ENCODE measurements around the gene TCF4. TPM values are rescaled to one million over a fixed set of nuclear protein-coding genes. Genes with fewer than 3 reads are reported as not detected.
A peak's percentile ranks its signal among the peaks of the same experiment; 100 is the strongest.

TCF4 gene
- total RNA-seq, 1 experiment from 2014 or later = 261 TPM

DNA sequence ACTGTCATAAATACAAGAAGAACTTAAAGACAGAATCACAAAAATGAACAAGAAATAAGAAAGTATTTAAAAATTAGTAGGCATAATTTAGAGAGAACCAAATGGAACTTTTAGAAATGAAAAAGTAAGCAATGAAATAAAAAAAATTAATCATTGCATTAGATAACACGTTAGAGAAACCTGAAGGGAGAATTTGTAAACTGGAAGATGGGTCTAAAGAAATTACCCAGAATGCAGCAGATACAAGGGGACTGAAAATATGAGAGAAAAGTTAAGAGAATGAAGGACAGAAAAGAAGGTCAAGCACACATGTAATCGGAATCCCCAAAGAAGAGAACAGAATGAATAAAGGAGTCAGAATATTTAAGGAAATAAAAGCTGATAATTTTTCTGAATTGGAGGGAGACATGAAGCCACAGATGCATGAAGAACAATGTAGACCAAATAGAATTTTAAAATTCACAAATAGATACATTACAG is 21.5 kb downstream of the TCF4 start:
- Histone ChIP-seq H3K27ac (ENCODE audit: low read length) (no peak overlapping the region), H3K9ac (ENCODE audit: low read length) (no peak overlapping the region), H3K4me1 (ENCODE audit: low read length) (peaks cover 8% of the 10 kb centered on the region), H3K4me3 (ENCODE audit: low read length) (no peak overlapping the region), H3K27me3 (ENCODE audit: low read length) (no peaks in the 10 kb centered on the region), H3K79me2 (ENCODE audit: low read length) (peaks cover 93% of the 10 kb centered on the region), H3K4me2 (ENCODE audit: low read depth, low read length, poor library complexity, severe bottlenecking) (no peak overlapping the region), H3K36me3 (ENCODE audit: insufficient read depth, low read length) (peaks cover 53% of the 10 kb centered on the region), H3K9me2 (replicated peaks; ENCODE audit: insufficient read depth, low read length) (no peaks in the 10 kb centered on the region), H2AFZ (ENCODE audit: low read length) (no peak overlapping the region), H4K20me1 (ENCODE audit: insufficient read depth, low read depth, low read length) (no peaks in the 10 kb centered on the region), H3K9me3 (ENCODE audit: low read length) (no peaks in the 10 kb centered on the region; the same call in 1 of the 2 replicates)
- no peak for DNase-seq

- Histone ChIP-seq H3K9ac (ENCODE audit: low read length) (no peak overlapping the region), H2AFZ (ENCODE audit: low read length) (no peak overlapping the region), H3K36me3 (ENCODE audit: insufficient read depth, low read length) (peaks cover 29% of the 10 kb centered on the region), H3K4me1 (ENCODE audit: low read length) (peaks cover 30% of the 10 kb centered on the region), H3K9me3 (ENCODE audit: low read length) (no peaks in the 10 kb centered on the region; the same call in 1 of the 2 replicates), H3K4me2 (ENCODE audit: low read depth, low read length, poor library complexity, severe bottlenecking) (no peak overlapping the region), H3K4me3 (ENCODE audit: low read length) (no peak overlapping the region), H3K9me2 (replicated peaks; ENCODE audit: insufficient read depth, low read length) (no peaks in the 10 kb centered on the region), H3K27me3 (ENCODE audit: low read length) (no peaks in the 10 kb centered on the region), H3K27ac (ENCODE audit: low read length) (no peak overlapping the region), H3K79me2 (ENCODE audit: low read length) (peaks cover 98% of the 10 kb centered on the region), H4K20me1 (ENCODE audit: insufficient read depth, low read depth, low read length) (no peaks in the 10 kb centered on the region)
- peak; percentile 50 for DNase-seq
Observed at GRCh38 chr18:55559739-55560138, 28.3 kb downstream of the TCF4 start.

- peaks cover 97% of the 10 kb centered on the region for H3K79me2 ChIP-seq (ENCODE audit: low read length)
- peaks cover 14% of the 10 kb centered on the region; the same call in 1 of the 2 replicates for H3K36me3 ChIP-seq (ENCODE audit: insufficient read depth, low read length)
- H4K20me1 ChIP-seq (ENCODE audit: insufficient read depth, low read depth, low read length) = no peaks in the 10 kb centered on the region
- no peaks in the 10 kb centered on the region for H3K9me2 ChIP-seq (replicated peaks; ENCODE audit: insufficient read depth, low read length)
- no peaks in the 10 kb centered on the region for H3K9me3 ChIP-seq (ENCODE audit: low read length)
- no peak overlapping the region for H3K4me3 ChIP-seq (ENCODE audit: low read length)
- no peak overlapping the region for H2AFZ ChIP-seq (ENCODE audit: low read length)
- H3K4me2 ChIP-seq (ENCODE audit: low read depth, low read length, poor library complexity, severe bottlenecking) = no peak overlapping the region
- no peak for DNase-seq
- no peaks in the 10 kb centered on the region for H3K27me3 ChIP-seq (ENCODE audit: low read length)
- no peak overlapping the region for H3K9ac ChIP-seq (ENCODE audit: low read length)
- H3K4me1 ChIP-seq (ENCODE audit: low read length) = peaks cover 32% of the 10 kb centered on the region
- H3K27ac ChIP-seq (ENCODE audit: low read length) = no peak overlapping the region
Observed at GRCh38 chr18:55557211-55557610, 30.8 kb downstream of the TCF4 start.

- peak overlapping the region; percentile 15; the same call in 1 of the 2 replicates for H3K27ac ChIP-seq (ENCODE audit: low read length)
- no peaks in the 10 kb centered on the region for H3K9me3 ChIP-seq (ENCODE audit: low read length)
- no peak overlapping the region for H2AFZ ChIP-seq (ENCODE audit: low read length)
- H3K79me2 ChIP-seq (ENCODE audit: low read length) = peaks cover 97% of the 10 kb centered on the region
- no peak for DNase-seq
- no peaks in the 10 kb centered on the region for H4K20me1 ChIP-seq (ENCODE audit: insufficient read depth, low read depth, low read length)
- no peak overlapping the region for H3K4me3 ChIP-seq (ENCODE audit: low read length)
- no peaks in the 10 kb centered on the region for H3K27me3 ChIP-seq (ENCODE audit: low read length)
- peaks cover 24% of the 10 kb centered on the region for H3K36me3 ChIP-seq (ENCODE audit: insufficient read depth, low read length)
- peaks cover 27% of the 10 kb centered on the region for H3K4me1 ChIP-seq (ENCODE audit: low read length)
- H3K9me2 ChIP-seq (replicated peaks; ENCODE audit: insufficient read depth, low read length) = no peaks in the 10 kb centered on the region
- no peak overlapping the region for H3K4me2 ChIP-seq (ENCODE audit: low read depth, low read length, poor library complexity, severe bottlenecking)
- H3K9ac ChIP-seq (ENCODE audit: low read length) = no peak overlapping the region
Observed at GRCh38 chr18:55555395-55556027, 32.5 kb downstream of the TCF4 start.

DNA sequence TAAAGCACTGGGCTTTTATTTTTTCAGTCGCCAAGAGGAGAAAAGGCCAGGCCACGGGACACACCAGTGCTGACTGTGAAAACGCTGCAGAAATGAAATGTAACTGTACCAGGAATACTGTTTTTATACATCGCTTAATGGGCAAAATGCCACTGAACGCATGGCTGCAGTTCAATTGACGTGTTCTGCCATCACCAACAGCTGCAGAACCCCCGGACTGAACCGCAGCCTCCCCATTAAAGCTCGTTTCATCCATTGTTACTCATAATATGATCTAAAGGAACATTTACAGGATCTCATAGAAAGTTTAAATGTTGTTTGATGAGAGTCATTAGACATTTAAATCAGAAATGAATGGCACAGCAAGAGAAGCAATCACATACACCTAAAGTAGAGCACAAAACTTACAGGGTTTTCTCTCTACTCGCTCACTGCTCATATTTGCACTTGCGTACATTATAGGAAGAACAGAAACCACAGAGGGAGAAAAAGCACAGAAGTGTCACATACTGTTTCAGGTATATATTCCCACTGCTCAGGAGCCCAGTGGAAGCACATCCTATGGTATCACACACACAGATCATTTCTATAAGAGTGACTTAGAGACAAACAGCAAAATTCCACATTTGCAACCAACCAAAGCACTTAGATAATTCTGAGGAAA is 35.3 kb downstream of the TCF4 start:
- H4K20me1 ChIP-seq (ENCODE audit: insufficient read depth, low read depth, low read length) = no peaks in the 10 kb centered on the region
- H3K9me2 ChIP-seq (replicated peaks; ENCODE audit: insufficient read depth, low read length) = no peaks in the 10 kb centered on the region
- peaks cover 97% of the 10 kb centered on the region for H3K79me2 ChIP-seq (ENCODE audit: low read length)
- no peak overlapping the region for H3K27ac ChIP-seq (ENCODE audit: low read length)
- H3K27me3 ChIP-seq (ENCODE audit: low read length) = no peaks in the 10 kb centered on the region
- no peak overlapping the region for H2AFZ ChIP-seq (ENCODE audit: low read length)
- H3K4me1 ChIP-seq (ENCODE audit: low read length) = peaks cover 46% of the 10 kb centered on the region
- no peak overlapping the region for H3K4me2 ChIP-seq (ENCODE audit: low read depth, low read length, poor library complexity, severe bottlenecking)
- H3K9me3 ChIP-seq (ENCODE audit: low read length) = no peaks in the 10 kb centered on the region
- H3K4me3 ChIP-seq (ENCODE audit: low read length) = no peak overlapping the region
- H3K36me3 ChIP-seq (ENCODE audit: insufficient read depth, low read length) = peaks cover 17% of the 10 kb centered on the region
- DNase-seq = no peak
- H3K9ac ChIP-seq (ENCODE audit: low read length) = no peak overlapping the region

DNA sequence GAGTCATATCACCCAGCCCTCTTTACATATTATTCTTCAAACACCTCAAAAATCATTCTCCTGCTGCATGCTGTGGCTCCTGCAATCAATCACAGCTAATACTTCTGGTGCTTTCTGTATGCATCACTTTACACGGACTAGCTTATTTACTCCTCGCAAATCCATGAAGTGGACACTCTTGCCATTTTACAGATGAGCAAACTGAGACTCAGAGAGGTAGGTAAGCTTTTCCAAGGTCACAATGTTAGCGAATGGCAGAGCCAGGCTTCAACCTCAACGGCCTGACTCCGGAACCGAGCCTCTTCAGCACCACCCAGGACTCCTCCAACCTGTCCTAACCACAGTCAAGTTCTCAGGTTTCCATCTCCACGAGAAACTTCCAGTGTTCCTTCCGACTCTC is 36.8 kb downstream of the TCF4 start:
- no peak overlapping the region for H2AFZ ChIP-seq (ENCODE audit: low read length)
- no peak for DNase-seq
- H3K4me1 ChIP-seq (ENCODE audit: low read length) = peaks cover 58% of the 10 kb centered on the region
- no peaks in the 10 kb centered on the region for H4K20me1 ChIP-seq (ENCODE audit: insufficient read depth, low read depth, low read length)
- no peak overlapping the region for H3K9ac ChIP-seq (ENCODE audit: low read length)
- H3K4me3 ChIP-seq (ENCODE audit: low read length) = no peak overlapping the region
- peaks cover 22% of the 10 kb centered on the region for H3K36me3 ChIP-seq (ENCODE audit: insufficient read depth, low read length)
- H3K4me2 ChIP-seq (ENCODE audit: low read depth, low read length, poor library complexity, severe bottlenecking) = no peak overlapping the region
- H3K27me3 ChIP-seq (ENCODE audit: low read length) = no peaks in the 10 kb centered on the region
- peaks cover 96% of the 10 kb centered on the region for H3K79me2 ChIP-seq (ENCODE audit: low read length)
- H3K9me2 ChIP-seq (replicated peaks; ENCODE audit: insufficient read depth, low read length) = no peaks in the 10 kb centered on the region
- no peaks in the 10 kb centered on the region for H3K9me3 ChIP-seq (ENCODE audit: low read length)
- H3K27ac ChIP-seq (ENCODE audit: low read length) = no peak overlapping the region

DNA sequence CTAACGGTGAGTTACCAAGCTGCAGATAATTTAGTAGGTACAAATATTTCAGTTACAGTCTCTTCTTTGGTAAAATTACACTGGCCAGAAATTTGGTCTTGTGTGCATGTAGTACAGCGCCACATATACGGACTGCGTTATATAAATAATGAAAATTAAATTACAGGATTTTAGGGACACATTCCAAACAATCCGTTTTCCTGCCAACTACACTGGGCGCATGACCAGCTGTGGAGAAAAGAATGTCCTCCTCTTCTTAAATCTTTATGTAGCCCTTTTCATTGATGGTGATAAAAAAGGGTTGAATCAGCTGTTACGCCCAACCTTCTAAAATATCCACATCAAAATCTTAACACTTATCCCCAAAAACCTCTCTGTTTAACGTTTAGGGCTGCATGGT is 37.5 kb downstream of the TCF4 start:
- Histone ChIP-seq H3K9me3 (ENCODE audit: low read length) (no peaks in the 10 kb centered on the region), H3K4me2 (ENCODE audit: low read depth, low read length, poor library complexity, severe bottlenecking) (no peak overlapping the region), H3K4me3 (ENCODE audit: low read length) (no peak overlapping the region), H4K20me1 (ENCODE audit: insufficient read depth, low read depth, low read length) (no peaks in the 10 kb centered on the region), H3K9ac (ENCODE audit: low read length) (no peak overlapping the region), H3K27ac (ENCODE audit: low read length) (no peak overlapping the region), H3K79me2 (ENCODE audit: low read length) (peaks cover 96% of the 10 kb centered on the region), H2AFZ (ENCODE audit: low read length) (no peak overlapping the region), H3K9me2 (replicated peaks; ENCODE audit: insufficient read depth, low read length) (no peaks in the 10 kb centered on the region), H3K36me3 (ENCODE audit: insufficient read depth, low read length) (peaks cover 22% of the 10 kb centered on the region), H3K27me3 (ENCODE audit: low read length) (no peaks in the 10 kb centered on the region), H3K4me1 (ENCODE audit: low read length) (peaks cover 55% of the 10 kb centered on the region)
- DNase-seq = no peak

DNA sequence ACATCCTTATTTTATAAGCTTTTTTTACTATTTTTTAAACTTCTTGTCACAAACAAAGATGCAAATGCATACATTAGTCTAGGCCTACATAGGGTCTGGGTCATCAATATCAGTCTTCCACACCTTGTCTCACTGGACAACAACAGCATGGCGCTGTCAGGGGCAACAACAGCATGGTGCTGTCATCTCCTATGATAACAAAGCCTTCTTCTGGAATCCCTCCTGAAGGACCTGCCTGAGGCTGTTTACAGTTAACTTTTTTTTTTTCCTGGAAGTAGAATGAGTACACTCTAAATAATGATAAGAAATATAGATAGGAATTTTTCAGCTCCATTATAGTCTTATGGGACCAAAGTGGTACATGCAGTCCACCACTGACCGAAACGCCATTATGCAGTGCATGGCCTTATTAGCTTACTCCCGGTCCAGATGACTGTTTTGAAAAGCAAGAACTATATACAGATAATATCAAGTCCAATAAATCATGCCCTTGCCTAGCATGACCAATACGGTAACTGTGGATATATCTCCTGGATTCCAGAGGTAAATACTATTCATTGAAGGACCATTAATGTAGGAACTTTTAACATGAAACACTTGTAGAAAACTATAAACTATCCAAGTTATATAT is 38.4 kb downstream of the TCF4 start:
- Histone ChIP-seq H3K4me2 (ENCODE audit: low read depth, low read length, poor library complexity, severe bottlenecking) (no peak overlapping the region), H3K4me1 (ENCODE audit: low read length) (peaks cover 60% of the 10 kb centered on the region), H3K4me3 (ENCODE audit: low read length) (no peak overlapping the region), H4K20me1 (ENCODE audit: insufficient read depth, low read depth, low read length) (no peaks in the 10 kb centered on the region), H3K79me2 (ENCODE audit: low read length) (peaks cover 95% of the 10 kb centered on the region), H2AFZ (ENCODE audit: low read length) (no peak overlapping the region), H3K36me3 (ENCODE audit: insufficient read depth, low read length) (peaks cover 22% of the 10 kb centered on the region), H3K9ac (ENCODE audit: low read length) (no peak overlapping the region), H3K9me3 (ENCODE audit: low read length) (no peaks in the 10 kb centered on the region), H3K27ac (ENCODE audit: low read length) (no peak overlapping the region), H3K9me2 (replicated peaks; ENCODE audit: insufficient read depth, low read length) (no peaks in the 10 kb centered on the region), H3K27me3 (ENCODE audit: low read length) (no peaks in the 10 kb centered on the region)
- DNase-seq = no peak
